Testis (tissue), 2 donors: Measurements from ENCODE around the gene SMURF1.

Source experiments
- POLR2A ChIP-seq: fragments of 450-650 bp; IDR thresholded peaks from one replicate; pipeline ENCODE4 v1.6.1; 2017; ENCODE audit warnings: antibody characterized with exemption, mild to moderate bottlenecking, moderate library complexity
- TF ChIP-seq, protein P1 (sequence below), 3 experiments: fragments of 450-650 bp in 2 of 3; fragments of 200-600 bp in 1 of 3; sonication (generic) in 1 of 3; IDR thresholded peaks; one replicate each; pipeline ENCODE4 v1.5.1; 2016 to 2019; ENCODE audit warnings: antibody characterized with exemption in 3 of 3, mild to moderate bottlenecking in 2 of 3, moderate library complexity in 1 of 3

DNA sequence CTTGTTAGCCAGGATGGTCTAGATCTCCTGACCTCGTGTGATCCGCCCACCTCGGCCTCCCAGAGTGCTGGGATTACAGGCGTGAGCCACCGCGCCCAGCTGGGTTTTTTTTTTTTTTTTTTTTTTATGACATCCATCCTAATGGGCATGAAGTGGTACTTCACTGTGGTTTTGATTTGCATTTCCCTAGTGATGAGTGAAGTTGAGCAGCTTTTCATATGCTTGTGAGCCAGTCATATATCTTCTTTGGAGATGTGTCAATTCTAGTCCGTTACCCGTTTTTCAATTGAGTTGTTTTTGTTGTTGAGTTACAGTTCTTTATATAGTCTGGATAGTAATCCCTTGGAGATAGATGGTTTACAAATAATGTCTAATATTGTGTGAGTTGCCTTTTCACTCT is 127.7 kb downstream of the SMURF1 start:
- no peak for TF ChIP-seq POLR2A
- TF ChIP-seq, protein P1, sequence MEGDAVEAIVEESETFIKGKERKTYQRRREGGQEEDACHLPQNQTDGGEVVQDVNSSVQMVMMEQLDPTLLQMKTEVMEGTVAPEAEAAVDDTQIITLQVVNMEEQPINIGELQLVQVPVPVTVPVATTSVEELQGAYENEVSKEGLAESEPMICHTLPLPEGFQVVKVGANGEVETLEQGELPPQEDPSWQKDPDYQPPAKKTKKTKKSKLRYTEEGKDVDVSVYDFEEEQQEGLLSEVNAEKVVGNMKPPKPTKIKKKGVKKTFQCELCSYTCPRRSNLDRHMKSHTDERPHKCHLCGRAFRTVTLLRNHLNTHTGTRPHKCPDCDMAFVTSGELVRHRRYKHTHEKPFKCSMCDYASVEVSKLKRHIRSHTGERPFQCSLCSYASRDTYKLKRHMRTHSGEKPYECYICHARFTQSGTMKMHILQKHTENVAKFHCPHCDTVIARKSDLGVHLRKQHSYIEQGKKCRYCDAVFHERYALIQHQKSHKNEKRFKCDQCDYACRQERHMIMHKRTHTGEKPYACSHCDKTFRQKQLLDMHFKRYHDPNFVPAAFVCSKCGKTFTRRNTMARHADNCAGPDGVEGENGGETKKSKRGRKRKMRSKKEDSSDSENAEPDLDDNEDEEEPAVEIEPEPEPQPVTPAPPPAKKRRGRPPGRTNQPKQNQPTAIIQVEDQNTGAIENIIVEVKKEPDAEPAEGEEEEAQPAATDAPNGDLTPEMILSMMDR (IDR thresholded peaks at IDR 0.05) = no peak
